Adrenal gland (tissue), 12 donors: Measurements from ENCODE around the gene EPC2. TPM values are rescaled to one million over a fixed set of nuclear protein-coding genes. Genes with fewer than 3 reads are reported as not detected.
"Not testable (repeated sequence)": the region's sequence is repeated elsewhere in the genome, so short reads cannot be mapped to it uniquely, and the experiment has no call there.

ENCODE experiments used
- DNase-seq, 7 donors: peaks; one replicate each; pipeline ENCODE4 v3.0.0-alpha.2; 2019 to 2020
- H3K27ac ChIP-seq, 5 donors: fragments of 200-600 bp; sonication (generic) in 4 of 5; 1 replicate in 3 of 5; 2 replicates in 2 of 5; pipeline versions ENCODE4 v1.5.1 to v1.8.0; 2016 to 2020; ENCODE audit warnings: mild to moderate bottlenecking in 1 of 5
- H3K27me3 ChIP-seq: fragments of 200-600 bp; 2 replicates; pipeline ENCODE4 v1.8.0; 2021
- H3K36me3 ChIP-seq, 2 donors: fragments of 200-600 bp; replicated peaks in 1 of 2; 1 replicate in 1 of 2; 2 replicates in 1 of 2; pipeline versions ENCODE4 v1.5.1 to v1.8.0; 2018 to 2022
- H3K4me1 ChIP-seq, 2 donors: fragments of 200-600 bp; replicated peaks in 1 of 2; 1 replicate in 1 of 2; 2 replicates in 1 of 2; pipeline versions ENCODE4 v1.5.1 to v1.8.0; 2018 to 2021
- H3K4me3 ChIP-seq, 4 donors: fragments of 200-600 bp; sonication (generic) in 3 of 4; one replicate each; pipeline ENCODE4 v1.5.1; 2016 to 2018
- H3K9me3 ChIP-seq, 3 donors: fragments of 200-600 bp; sonication (generic) in 1 of 3; replicated peaks in 1 of 3; 1 replicate in 2 of 3; 2 replicates in 1 of 3; pipeline versions ENCODE4 v1.5.1 to v1.8.0; 2016 to 2021
- CTCF ChIP-seq, 6 experiments: fragments of 450-650 bp in 4 of 6; fragments of 200-600 bp in 2 of 6; sonication (generic) in 1 of 6; IDR thresholded peaks; 1 replicate in 5 of 6; 2 replicates in 1 of 6; pipeline versions ENCODE4 v1.5.1 to v1.8.0; 2016 to 2021; ENCODE audit warnings: antibody characterized with exemption in 6 of 6, mild to moderate bottlenecking in 2 of 6, moderate library complexity in 1 of 6
- POLR2A ChIP-seq, 2 donors: fragments of 450-650 bp; IDR thresholded peaks; one replicate each; pipeline ENCODE4 v1.6.1; 2017; ENCODE audit warnings: antibody characterized with exemption in 2 of 2, mild to moderate bottlenecking in 2 of 2, moderate library complexity in 1 of 2
- WGBS, 4 donors: extraction: QIAGEN DNeasy Blood & Tissue Kit in 2 of 4; methylation state at CpG; one replicate each; pipeline versions ENCODE4 v1.1.5 to v1.1.7; 2013 to 2017; 5-methylcytosine and 5-hydroxymethylcytosine counted together
- intact Hi-C, 2 donors: fragments of 100-400 bp; cut with DNase I; formaldehyde crosslinking; loops; one replicate each; pipeline versions ENCODE4 v1.14.1 to v1.15.0; 2022 to 2023
- polyA plus RNA-seq, 3 donors: library from polyadenylated mRNA; stranded (reverse); fragments of 200-250 nt in 2 of 3; fragments of 350-450 nt in 1 of 3; fragmentation: Illumina TruSeq in 1 of 3; extraction: RNeasy Lipid Tissue Mini Kit (QIAGEN cat#74804) in 1 of 3; gene quantifications; one replicate each; pipeline ENCODE4 v1.2.3, GENCODE V29; 2013 to 2014
- total RNA-seq, 9 donors: library from RNA; depleted of rRNA in 4 of 9; stranded (reverse); fragments of >200 nt in 4 of 9; fragments of 120-200 nt in 1 of 9; fragmentation: NEBNext Ultra II Directional in 1 of 9; extraction: Animal tissue kit (Norgen Biotek cat#: 25700) in 1 of 9; gene quantifications; one replicate each; pipeline versions ENCODE4 v1.1.0 to v1.2.4, GENCODE V29; 2013 to 2023
- donor health status: healthy with polysubstance abuse.
- donor health status: Bipolar disorder and iron deficiency.
- donor health status: DM: yes; HTN: yes; CAD: no.
- donor health status: DM: no; HTN: no; CAD: no.
- donor health status: DM: no; HTN: no; CAD: no.
- donor health status: DM: yes; HTN: yes; CAD: no.

The EPC2 gene
- total and polyA plus RNA-seq, 12 donors = 8.0 to 57.4 (median 27.8) TPM

GRCh38 chr2:148643421-148643820 lies 1.1 kb upstream of the EPC2 start:
- Histone ChIP-seq H3K36me3 (no peaks in the 10 kb centered on the region), H3K27me3 (no peaks in the 10 kb centered on the region), H3K27ac (peak overlapping the region in 2 of 5 donors; percentile 17 to 100), H3K9me3 (no peaks in the 10 kb centered on the region), H3K4me1 (peaks cover 5 to 30% of the 10 kb centered on the region in 2 donors), H3K4me3 (peak overlapping the region in 1 of 4 donors; percentile 96)
- intact Hi-C loops = loop anchor here (10.0 kb wide), 2 partner anchors 51 to 351 kb away; no protein-coding TSS in a partner anchor
- TF ChIP-seq POLR2A (IDR thresholded peaks at IDR 0.05) (no peak), CTCF (IDR thresholded peaks at IDR 0.05) (no peak)
- 20 to 26% (median 24%) methylated on average over 5 of the region's 5 CpGs for WGBS, 4 donors
- DNase-seq = no peak

DNA sequence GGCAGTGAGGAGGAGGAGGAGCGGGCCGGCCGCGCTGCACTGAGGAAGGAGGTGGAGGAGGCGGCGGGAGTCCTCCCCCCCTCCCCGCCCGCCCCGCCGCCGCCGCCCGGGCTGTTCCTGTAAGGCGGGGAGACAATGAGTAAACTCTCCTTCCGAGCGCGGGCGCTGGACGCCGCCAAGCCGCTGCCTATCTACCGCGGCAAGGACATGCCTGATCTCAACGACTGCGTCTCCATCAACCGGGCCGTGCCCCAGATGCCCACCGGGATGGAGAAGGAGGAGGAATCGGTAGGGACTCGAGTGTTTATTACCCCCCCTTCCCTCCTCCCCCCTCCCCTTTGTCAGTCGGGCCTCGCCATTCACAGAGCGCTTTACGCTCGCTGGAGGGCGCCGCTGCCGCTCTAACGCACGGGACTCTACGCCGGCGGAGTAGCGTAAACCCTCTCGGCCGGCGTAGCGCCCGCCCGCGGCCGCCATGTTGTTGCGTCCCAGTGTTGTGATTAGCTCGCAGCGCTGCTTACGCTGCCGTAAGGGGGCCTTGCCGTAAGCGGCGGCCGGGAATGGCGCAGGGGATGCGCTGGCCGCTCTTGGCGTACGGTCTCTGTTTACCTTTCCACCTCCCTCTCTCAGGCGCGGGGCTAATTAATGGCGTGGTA lies 460 bp downstream of the EPC2 start:
- no peaks in the 10 kb centered on the region for H3K36me3 ChIP-seq
- peak overlapping the region; percentile 84 to 100 (median 99) for H3K27ac ChIP-seq
- peak; percentile 92 to 97 (median 94) for DNase-seq
- TF ChIP-seq POLR2A (IDR thresholded peaks at IDR 0.05) (peak in 1 of 2 donors; percentile 17), CTCF (IDR thresholded peaks at IDR 0.05) (peak; percentile 33 to 59 (median 52))
- H3K4me1 ChIP-seq = peaks cover 5 to 36% of the 10 kb centered on the region in 2 donors
- no peaks in the 10 kb centered on the region for H3K9me3 ChIP-seq
- H3K4me3 ChIP-seq = peak overlapping the region; percentile 72 to 99 (median 90)
- WGBS, 4 donors = 0 to 1% (median 0%) methylated on average over 21 to 68 of the region's 69 CpGs
- intact Hi-C loops = loop anchor here (10.0 kb wide), 2 partner anchors 50 to 350 kb away; no protein-coding TSS in a partner anchor
- no peaks in the 10 kb centered on the region for H3K27me3 ChIP-seq

- no peaks in the 10 kb centered on the region for H3K27me3 ChIP-seq
- H3K4me1 ChIP-seq = peaks cover 7 to 40% of the 10 kb centered on the region in 2 donors
- whole genome bisulfite sequencing, 4 donors = 0 to 2% (median 1%) methylated on average over 22 to 47 of the region's 47 CpGs
- no peaks in the 10 kb centered on the region for H3K9me3 ChIP-seq
- DNase-seq = peak; percentile 51 to 84 (median 63)
- TF ChIP-seq POLR2A (IDR thresholded peaks at IDR 0.05) = peak in 1 of 2 donors; percentile 61
- no peak for TF ChIP-seq CTCF (IDR thresholded peaks at IDR 0.05)
- H3K36me3 ChIP-seq = no peaks in the 10 kb centered on the region
- H3K4me3 ChIP-seq = peak overlapping the region; percentile 72 to 99 (median 90)
- H3K27ac ChIP-seq = peak overlapping the region; percentile 84 to 100 (median 99)
- intact Hi-C loops = loop anchor here (10.0 kb wide), 2 partner anchors 49 to 349 kb away; no protein-coding TSS in a partner anchor
Measured at GRCh38 chr2:148645539-148646230, 1.1 kb downstream of the EPC2 start.

- peak overlapping the region; percentile 84 to 100 (median 99) for H3K27ac ChIP-seq
- no peaks in the 10 kb centered on the region for H3K27me3 ChIP-seq
- no peaks in the 10 kb centered on the region for H3K36me3 ChIP-seq
- DNase-seq = no peak
- intact Hi-C loops = loop anchor here (10.0 kb wide), 2 partner anchors 49 to 349 kb away; no protein-coding TSS in a partner anchor
- H3K4me1 ChIP-seq = peaks cover 9 to 45% of the 10 kb centered on the region in 2 donors
- no peaks in the 10 kb centered on the region for H3K9me3 ChIP-seq
- peak overlapping the region in 1 of 4 donors; percentile 96 for H3K4me3 ChIP-seq
- 20 to 36% (median 24%) methylated on average over 4 of the region's 4 CpGs for WGBS, 4 donors
- TF ChIP-seq POLR2A (IDR thresholded peaks at IDR 0.05) = no peak
- TF ChIP-seq CTCF (IDR thresholded peaks at IDR 0.05) = no peak
Measured at GRCh38 chr2:148646231-148646559, 1.6 kb downstream of the EPC2 start.

- peaks cover 17 to 59% of the 10 kb centered on the region in 2 donors for H3K4me1 ChIP-seq
- 94 to 97% (median 94%) methylated on average over 12 of the region's 12 CpGs for WGBS, 4 donors
Measured at GRCh38 chr2:148647711-148648110, 3.2 kb downstream of the EPC2 start.

More at GRCh38 chr2:148647711-148648110, 3.2 kb downstream of the EPC2 start:
- peak overlapping the region in 1 of 5 donors; percentile 18 for H3K27ac ChIP-seq
- not testable (repeated sequence) for H3K36me3 ChIP-seq, H3K4me3 ChIP-seq, H3K9me3 ChIP-seq, H3K27me3 ChIP-seq, DNase-seq
- intact Hi-C loops = loop anchor here (10.0 kb wide), 2 partner anchors 47 to 347 kb away; no protein-coding TSS in a partner anchor
